GM19372 (cell line): ENCODE measurements around the gene VAV3.

Experiments used
- ATAC-seq: cut with Tn5 transposase; IDR thresholded peaks from one replicate; pipeline ENCODE4 v1.9.1; 2021; ENCODE audit warnings: mild to moderate bottlenecking, low read depth, moderate library complexity; ENCODE audit not compliant: unreplicated experiment

VAV3 gene

DNA sequence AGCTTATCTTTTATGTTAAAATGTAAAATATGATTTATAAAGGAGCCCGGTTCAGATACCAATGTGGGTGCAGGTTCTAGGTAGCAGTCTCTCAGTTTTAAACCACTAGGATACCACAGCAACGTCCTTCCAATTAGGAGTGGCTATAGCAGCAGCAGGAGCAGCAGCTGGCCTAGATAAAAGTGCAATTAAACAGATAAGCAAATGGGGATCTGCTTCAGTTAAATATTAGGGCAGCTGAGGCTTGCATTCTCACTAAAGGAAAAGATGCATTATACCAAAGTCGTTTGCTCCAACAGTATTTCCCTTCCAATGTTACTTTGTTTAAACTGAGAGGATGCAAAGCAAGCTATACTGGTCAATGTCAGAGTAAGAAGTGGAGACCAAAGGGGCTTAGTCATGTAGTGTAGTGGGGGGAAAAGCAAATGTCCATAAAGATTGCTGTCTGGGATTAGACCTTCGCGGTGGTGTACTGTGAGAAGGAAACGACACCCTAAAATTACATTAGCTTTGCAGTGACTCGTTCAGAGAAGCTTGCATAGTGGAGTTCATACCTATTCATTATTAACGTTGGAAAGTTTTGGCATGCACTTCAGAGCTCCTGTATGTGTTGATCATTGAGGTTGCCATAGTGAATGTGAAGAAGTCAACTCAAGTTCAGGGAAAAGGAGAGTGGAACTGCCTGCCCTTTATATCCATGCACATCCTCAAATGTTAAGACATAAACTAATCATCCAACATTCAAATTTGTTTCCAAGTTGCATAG, 272.2 kb downstream of the VAV3 start:
- ATAC-seq, result no peak

DNA sequence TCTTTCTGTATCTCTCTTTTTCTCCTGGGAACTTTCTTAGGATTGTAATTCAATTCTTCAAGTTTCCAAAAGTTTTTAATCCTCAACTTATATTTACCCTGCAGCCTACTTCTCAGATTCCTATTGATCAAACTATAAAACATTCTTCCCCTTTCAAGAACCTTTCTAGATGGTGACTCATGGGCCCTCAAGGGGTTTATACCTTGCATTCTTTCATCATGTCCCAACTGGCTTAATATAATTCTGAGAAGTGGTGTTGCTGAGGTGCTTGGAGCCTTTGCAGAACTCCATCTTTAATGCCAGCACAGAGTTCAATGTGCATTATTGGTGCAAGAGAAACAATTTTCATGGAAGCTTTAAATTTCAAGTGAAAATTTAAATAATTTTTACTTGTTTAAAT, 273.4 kb downstream of the VAV3 start:
- no peak for ATAC-seq

DNA sequence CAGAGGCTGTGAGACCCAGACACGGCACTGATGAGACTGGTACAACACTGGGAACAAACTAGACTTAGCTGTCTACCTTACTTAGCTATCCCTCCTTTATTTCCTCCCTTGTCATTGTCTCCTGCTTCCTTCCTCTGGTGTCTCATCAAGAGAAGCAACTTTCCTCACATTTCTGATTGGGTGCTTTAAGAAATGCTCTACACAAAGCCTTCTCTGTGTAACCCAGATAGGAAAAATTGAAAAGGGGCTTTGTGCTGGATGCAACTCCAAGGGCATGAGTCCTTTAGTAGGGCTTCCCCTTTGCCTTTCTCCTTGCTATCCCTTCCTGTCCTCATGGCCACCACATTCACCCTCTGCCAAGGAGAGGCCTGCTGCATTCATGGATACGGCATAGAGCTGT, 274.5 kb downstream of the VAV3 start:
- no peak for ATAC-seq

DNA sequence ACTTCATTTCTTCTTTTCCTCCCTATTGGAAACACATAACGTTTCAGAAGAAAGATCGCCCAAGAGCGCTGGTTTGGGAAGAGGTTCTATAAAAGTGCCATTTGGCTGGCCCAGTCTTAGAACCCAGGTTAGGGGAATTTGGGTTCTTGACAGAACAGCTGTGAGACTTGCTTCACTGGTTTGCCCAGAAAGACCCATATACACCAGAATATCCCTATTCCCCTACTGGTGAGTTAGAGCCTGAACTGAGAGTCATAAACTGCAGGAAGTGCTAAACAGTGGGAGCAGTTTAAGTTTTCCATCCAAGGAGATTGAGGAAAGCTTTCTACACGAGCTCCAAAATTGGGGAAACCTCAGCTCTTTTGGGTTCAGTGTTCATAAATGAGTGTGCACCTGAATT, 275.2 kb downstream of the VAV3 start:
- no peak for ATAC-seq

DNA sequence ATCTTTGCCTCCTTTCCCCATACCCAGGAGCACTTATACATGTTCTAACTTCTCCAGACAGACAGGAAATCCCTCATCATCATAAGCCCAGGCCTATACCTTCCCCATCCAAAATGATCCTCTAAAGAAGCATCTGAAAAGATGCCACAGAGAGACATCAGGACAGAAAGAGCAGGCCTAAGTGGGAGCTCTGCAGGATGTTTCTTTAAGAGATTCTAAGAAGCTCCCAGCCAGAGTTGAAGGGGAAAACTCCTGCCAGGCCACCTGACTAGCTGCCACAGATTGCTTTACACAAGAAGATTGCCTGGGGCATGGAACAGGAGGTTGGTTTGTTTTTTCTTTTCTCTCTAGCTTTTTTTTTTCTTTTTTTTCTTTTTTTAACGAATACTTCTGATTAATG, 275.8 kb downstream of the VAV3 start:
- no peak for ATAC-seq

DNA sequence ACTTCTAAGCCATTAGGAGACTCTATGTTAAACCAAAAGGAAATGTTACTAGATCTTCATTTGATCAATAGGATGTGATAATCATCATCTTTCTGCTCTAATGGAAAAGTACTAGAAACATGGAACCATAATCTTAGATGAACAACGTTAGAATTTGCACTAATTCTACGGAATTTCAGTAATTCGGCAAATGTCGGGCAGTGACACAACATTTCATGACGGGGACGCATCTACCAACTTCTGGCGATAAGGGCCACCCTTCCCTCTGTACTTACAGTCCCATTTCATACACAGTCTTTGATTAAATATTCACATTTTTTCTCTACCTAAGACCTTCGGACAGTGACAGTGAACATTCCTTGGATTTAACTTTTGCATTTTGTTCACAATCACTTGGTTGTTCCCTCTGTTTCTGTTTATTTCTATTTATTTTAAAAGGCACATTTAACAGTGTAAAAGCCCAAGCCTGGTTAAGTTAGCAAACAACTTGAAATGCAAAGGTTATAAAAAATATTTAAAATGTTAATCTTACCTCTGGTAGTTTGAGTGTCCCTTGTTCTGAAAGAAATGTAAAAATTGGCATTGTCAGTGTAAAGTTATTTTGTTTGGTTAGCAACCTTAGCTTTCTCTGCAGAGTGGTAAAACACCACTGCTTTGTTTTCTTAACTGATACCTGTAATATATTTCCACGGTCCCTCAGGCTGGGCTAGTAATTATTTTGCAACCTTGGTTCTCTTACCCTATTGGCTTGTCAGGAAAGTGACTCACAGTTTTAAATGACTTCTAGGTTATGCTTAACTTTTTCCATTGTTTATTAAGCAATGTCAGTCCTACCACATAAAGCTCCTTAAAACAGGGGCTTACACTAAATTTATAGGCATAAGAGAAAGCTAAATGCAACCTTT, 276.9 kb downstream of the VAV3 start:
- ATAC-seq, result no peak

DNA sequence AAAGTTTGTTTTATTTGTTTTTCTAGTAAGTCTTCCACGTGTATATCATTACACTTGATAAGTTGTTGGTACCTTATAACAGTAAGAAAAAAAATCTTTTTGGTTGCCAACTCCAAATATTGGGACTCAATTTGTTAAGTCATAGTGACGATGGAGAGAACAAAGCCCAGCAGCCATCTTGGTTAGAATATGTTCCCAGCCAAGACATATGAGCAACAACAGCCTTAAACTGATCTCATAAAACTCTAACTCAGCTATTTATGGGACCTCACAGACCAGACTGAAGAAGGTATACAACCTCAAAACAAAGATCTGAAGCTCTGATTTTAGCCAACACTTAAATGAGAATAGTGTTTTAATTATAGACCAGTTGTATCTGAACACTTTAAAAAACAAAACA, 281.3 kb downstream of the VAV3 start:
- ATAC-seq, result no peak

DNA sequence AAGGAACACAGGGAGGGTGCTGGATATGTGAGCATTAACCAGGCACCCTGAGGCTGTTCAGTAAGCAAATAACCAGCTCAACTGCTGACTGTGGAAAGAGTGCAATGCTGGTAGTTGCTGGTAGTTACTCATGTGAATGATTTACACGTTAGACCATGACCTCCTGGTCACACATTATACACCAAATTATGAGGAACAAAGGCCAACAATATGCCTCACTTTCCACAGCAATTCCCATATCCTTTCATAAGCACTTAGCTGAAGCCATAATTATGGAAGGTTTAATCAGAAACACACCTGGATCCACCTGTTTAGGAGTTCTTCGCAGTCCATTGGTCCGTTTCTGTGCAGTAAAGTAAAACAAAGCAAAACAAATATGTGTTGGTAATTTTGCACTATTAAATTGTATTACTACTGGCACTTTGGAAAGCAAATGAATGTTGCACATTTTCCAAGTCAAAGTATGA, 281.8 kb downstream of the VAV3 start:
- no peak for ATAC-seq

DNA sequence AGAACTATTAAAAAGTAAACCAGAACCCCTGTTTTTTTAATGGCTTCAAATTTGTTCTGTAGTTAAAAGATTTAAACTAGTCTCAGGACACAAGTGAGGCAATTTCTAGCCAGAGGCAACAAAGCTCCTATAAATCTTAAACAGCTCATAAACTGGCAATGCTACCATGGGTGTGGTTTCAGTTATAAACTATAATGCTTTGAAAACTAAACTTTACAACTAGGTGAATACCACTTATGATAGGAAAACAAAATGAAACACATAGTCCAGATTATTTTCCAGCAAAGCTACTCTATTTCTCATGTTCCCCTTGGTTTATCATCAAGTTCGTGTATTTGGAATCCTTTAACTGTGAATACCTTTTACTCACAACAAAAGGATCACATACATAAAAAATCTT, 282.5 kb downstream of the VAV3 start:
- ATAC-seq, result no peak

DNA sequence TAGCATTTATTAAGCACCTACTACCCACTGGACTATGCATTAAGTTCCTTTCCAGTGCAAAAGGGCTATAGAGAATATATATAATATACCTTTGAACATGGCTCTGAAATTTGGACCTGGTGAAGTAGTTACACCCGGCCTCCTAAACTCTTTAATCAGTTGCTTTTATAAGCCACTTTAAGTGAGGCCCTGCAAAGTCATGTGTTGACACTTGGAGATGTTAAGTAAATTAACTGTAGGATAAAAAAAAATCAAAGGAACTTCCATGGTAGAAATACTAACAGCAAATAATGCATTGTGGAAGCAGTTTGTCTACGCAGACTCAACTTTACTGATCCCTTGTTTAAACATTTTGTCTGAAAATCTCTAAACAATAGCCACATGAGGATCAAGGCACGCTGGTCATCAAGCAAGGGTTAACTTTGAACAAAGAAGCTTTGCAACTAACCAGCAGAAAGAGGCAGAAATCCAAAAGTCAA, 283.9 kb downstream of the VAV3 start:
- no peak for ATAC-seq

DNA sequence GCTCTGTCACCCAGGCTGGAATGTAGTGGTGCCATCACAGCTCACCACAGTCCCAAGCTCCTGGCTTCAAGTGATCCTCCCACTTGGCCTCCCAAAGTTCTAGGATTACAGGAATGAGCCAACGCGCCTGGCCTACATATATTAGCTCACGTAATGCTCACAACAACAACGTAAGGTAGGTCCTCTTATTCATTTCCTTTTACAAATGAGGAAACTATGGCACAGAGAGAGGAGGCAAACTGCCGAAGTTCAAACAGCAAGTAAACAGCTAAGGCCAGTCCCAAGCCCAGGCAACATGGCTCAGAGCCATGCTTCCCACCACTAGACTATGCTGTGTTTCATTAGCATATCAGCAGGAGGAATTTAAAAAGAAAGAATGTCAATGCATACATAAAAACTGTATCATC, 284.4 kb downstream of the VAV3 start:
- ATAC-seq, result no peak

DNA sequence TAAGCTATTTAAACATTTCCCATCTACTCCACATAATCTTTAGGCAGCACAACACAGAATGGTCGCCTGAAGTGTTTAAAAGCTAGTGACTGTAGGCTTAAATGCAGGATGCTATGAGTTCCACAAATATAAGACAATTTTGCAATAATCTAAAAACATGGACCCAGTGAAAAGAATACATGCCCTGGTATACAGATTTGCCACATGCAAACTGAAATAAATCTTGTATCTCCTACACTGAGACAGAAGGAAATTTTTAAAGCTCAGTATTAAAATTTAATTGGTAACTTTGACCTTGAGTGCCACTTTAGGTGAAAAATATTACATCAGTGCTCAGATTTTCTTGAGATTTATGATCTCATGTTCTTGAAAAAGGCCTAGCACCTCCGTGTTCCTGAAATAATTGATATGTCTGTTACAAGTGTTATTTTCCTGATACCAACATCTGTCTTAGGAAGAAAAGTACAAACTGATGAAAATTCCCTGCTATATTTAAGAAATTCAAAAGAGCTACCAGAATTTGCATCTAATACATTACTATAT, 285.5 kb downstream of the VAV3 start:
- ATAC-seq, result no peak

DNA sequence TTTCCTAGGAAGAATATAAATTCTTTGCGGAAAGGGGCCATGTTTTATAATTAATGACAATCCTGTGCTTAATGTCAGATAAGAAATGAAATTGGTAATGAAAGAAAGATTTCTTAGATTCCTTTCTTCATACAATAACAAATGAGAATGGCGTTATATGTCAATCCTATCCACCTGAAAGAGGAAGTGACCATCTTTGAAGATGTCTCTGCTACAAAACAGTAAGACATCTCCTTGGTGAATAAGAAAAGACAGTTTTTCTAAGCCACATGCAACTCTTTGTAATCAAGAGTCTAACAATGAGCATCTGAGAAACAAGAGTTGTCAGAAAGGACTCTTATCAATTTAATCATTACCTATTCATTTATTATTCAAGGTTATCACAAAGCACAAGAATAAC, 286.0 kb downstream of the VAV3 start:
- ATAC-seq, result no peak

DNA sequence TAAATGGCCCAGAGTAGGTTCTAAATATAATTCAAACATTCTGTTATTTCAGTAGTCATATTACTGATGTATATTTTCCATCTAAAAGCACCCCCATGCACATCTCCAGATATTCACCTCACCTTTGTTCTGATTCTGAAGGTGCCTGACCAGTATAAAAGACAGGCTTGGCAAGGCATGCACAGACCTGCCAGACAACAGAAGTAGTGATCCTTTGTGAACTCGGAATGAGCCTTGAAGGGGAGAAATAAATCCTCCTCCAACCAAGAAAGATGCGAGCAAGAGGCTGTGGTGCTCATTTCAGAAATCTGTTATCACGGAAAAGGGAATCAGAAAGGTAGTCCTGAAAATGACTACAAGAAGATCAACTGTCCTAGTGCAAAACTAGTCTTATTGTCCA, 287.3 kb downstream of the VAV3 start:
- ATAC-seq, result no peak

DNA sequence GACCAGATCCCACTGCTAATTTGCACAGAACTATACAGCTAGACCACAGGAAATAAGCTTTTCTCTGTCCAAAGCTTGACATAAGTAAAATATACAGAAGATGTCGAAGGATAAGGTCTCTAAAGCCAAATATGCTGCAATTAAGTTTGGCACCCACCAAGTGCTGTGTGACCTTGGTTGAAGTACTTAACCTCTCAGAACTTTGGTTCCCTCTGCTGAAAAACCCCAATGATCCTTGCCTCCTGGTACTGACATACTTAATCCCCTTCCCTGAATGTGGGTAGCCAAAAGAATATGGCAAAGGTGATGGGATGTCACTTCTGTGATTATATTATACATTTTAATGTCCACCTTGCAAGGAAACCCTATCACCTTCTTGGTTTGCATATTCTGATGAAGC, 290.5 kb downstream of the VAV3 start:
- ATAC-seq, result no peak

DNA sequence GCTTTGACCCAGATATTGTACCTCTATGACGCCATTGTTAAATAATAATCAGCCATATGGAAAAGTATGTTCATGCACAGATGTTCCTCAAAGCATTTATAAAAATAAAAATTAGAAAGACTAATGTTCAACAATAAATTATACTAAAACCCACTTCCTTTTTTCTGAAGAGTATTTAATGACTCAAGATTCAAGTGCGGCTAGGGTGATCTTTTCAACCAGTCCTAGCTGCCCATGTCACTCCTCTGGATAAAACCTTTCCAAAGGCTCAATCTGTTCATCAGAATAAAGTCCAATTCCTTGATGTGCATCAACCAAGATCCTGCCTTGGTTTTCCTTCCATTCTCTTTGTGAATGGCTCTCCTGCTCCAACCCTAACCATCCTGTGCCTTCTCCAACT, 292.0 kb downstream of the VAV3 start:
- ATAC-seq, result no peak

DNA sequence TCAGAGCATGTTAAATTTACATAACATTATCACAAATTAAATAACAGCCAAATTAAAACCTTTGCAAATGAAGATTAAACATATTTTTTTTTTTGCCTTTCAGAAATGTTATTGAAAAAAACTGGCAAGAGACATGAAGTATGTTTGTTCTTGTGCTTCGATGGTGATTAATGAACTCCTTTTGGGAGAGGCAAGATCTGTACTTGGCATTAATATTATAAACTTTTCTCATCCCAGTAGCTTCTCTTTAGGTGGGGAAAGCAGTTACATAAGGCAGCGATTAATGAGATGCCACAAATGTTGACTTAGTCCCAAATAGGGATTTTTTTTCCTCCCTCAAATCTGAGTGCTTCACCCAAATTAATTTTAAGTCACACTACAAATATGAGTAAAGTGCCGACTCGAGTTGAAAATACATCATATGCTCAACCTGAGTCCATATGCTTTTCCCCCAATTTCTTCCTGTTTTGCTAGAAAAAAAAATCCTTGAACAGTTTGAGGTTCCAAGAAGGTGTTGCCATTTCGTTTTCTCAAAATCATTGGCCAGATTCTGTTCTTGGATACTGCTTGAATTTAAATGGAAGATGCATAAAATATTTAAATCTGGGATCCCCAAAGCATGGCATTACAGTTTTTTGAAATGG, 294.5 kb downstream of the VAV3 start:
- ATAC-seq, result no peak

DNA sequence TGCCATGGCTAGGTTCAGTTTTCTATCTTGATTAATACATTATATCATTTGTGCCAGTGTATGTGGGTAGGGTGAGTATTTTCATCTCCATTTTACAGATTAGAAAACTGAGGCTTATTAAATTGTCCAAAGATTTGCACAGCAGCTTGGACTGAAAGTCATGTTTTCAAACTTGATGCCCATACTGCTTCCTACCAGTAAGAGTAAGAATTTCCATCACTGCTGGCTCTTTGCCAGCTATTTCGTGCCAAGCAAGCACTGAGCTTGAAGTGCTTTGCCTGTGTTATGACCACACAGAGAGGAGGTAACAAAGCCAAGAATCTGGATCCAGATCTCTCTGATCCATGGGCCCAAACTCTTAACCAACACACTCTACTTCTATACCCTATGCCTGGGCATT, 295.0 kb downstream of the VAV3 start:
- no peak for ATAC-seq

DNA sequence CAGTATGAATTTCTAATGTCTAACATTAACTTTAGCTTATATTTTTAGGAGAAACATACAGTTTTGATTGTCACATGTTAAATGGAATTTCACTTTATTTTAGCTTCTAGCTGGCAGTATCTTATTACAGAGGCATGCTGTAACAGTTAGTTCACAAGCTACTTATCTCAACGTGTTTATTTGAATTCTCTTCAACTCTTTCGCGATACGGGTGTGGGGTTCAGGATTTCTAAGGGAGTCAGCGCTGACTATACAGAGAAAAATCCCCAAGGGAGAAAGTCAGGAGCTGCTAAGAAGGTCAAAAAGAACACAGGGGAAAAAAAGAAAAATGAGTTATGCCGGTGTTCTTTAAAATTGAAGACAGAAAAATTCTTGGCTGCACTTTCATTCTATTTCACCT, 296.2 kb downstream of the VAV3 start:
- no peak for ATAC-seq

DNA sequence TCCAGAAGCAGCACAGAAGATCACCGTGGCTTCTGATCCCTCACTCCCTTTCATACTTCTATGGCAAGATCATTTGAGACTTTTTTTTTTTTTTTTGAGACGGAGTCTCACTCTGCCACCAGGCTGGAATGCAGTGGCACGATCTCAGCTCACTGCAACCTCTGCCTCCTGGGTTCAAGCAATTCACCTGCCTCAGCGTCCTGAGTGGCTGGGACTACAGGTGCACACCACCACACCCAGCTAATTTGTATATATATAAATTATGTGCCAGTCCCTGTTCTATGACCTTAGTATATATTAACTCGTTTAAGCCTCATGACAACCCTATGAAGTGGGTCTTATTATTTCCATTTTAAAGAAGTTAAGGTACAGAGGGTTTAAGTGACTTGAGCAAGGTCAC, 298.5 kb downstream of the VAV3 start:
- no peak for ATAC-seq
